Measurements from ENCODE around the gene CCDC40. TPM values are rescaled to one million over a fixed set of nuclear protein-coding genes. Genes with fewer than 3 reads are reported as not detected.

Gene CCDC40
- total and polyA plus RNA-seq, 11 donors, result 2.4 to 9.0 (median 5.9) TPM

DNA sequence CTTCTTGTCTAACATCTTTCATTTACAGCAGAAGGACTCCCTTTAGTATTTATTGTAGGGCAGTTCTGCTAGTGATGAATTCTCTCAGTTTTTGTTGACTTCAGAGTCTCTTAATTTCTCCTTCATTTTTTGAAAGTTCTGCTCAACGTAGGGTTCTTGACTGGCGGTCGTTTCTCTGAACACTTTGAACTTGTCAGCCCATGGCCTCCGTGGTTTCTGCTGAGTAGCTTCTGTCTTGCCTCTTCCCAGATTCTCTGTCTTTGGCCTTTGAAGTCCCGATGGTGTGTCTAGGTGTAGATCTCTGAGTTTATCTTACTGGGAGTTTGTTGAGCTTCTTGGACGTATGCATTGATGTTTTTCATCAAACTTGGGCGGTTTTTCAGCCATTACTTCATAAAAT lies 78.3 kb downstream of the CCDC40 start:
- ATAC-seq (no peak), DNase-seq (no peak)
- WGBS, 4 donors, result 78 to 96% (median 91%) methylated on average over 7 of the region's 7 CpGs
- Histone ChIP-seq H3K4me1 (no peaks in the 10 kb centered on the region), H3K4me3 (no peak overlapping the region), H3K27me3 (no peaks in the 10 kb centered on the region), H3K9me3 (peaks cover 0 to 10% (median 0%) of the 10 kb centered on the region in 12 donors), H3K36me3 (peaks cover 0 to 39% (median 2%) of the 10 kb centered on the region in 9 donors), H3K27ac (no peak overlapping the region)
- TF ChIP-seq, protein P1, sequence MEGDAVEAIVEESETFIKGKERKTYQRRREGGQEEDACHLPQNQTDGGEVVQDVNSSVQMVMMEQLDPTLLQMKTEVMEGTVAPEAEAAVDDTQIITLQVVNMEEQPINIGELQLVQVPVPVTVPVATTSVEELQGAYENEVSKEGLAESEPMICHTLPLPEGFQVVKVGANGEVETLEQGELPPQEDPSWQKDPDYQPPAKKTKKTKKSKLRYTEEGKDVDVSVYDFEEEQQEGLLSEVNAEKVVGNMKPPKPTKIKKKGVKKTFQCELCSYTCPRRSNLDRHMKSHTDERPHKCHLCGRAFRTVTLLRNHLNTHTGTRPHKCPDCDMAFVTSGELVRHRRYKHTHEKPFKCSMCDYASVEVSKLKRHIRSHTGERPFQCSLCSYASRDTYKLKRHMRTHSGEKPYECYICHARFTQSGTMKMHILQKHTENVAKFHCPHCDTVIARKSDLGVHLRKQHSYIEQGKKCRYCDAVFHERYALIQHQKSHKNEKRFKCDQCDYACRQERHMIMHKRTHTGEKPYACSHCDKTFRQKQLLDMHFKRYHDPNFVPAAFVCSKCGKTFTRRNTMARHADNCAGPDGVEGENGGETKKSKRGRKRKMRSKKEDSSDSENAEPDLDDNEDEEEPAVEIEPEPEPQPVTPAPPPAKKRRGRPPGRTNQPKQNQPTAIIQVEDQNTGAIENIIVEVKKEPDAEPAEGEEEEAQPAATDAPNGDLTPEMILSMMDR (IDR thresholded peaks at IDR 0.05), result no peak
- TF ChIP-seq POLR2A (IDR thresholded peaks at IDR 0.05), result no peak
- intact Hi-C loops (cut with DNase I), result no loop called here

- H3K36me3 ChIP-seq, result peaks cover 0 to 35% (median 0%) of the 10 kb centered on the region in 9 donors
- no peaks in the 10 kb centered on the region for H3K4me1 ChIP-seq
- H3K4me3 ChIP-seq, result no peak overlapping the region
- 93 to 95% (median 94%) methylated on average over 8 of the region's 8 CpGs for WGBS, 4 donors
- DNase-seq, result no peak
- H3K27me3 ChIP-seq, result no peaks in the 10 kb centered on the region
- TF ChIP-seq, protein P1 (IDR thresholded peaks at IDR 0.05), result no peak
- TF ChIP-seq POLR2A (IDR thresholded peaks at IDR 0.05), result no peak
- no peak for ATAC-seq
- H3K27ac ChIP-seq, result no peak overlapping the region
- peaks cover 0 to 10% (median 0%) of the 10 kb centered on the region in 12 donors for H3K9me3 ChIP-seq
- intact Hi-C loops (cut with DNase I), result no loop called here
These were observed 78.7 kb downstream of the CCDC40 start for GRCh38 chr17:80115159-80115558.

DNA sequence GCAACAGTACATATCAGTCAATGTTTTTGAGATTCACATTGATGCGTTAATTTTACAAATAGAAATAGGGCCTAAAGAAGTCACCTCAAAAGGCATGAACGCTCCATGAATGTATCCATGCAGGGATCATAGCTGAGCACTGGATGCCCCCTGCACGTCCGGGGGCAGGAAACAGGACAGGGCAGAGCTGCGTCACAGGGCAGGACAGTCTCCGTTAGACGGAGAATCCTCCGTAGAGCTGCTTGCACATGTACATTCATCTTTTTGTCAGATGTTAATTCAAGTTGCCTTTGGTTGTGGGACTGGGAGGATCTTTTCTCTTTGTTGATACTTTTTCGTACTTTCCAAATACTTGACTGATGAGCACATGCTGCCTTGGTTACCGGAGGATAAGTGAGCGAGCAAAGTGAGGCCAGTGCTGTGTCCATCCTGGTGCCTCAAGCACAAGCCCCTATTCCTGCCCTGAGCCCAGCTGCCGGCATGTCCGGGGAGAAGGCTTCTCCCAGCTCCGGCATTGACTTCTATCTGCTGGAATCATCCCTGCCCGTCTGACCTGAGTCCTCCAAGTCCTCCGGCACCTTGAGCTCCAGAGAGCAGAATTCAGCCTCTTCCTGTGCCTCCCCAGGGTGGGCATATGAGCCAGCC lies 80.0 kb downstream of the CCDC40 start:
- H3K36me3 ChIP-seq, result peaks cover 0 to 29% (median 0%) of the 10 kb centered on the region in 9 donors
- intact Hi-C loops (cut with DNase I), result no loop called here
- no peak overlapping the region for H3K4me3 ChIP-seq
- H3K27me3 ChIP-seq, result no peaks in the 10 kb centered on the region
- H3K27ac ChIP-seq, result no peak overlapping the region
- WGBS, 4 donors, result 78 to 88% (median 86%) methylated on average over 16 of the region's 16 CpGs
- ATAC-seq, result no peak
- no peak for TF ChIP-seq POLR2A (IDR thresholded peaks at IDR 0.05)
- TF ChIP-seq, protein P1 (IDR thresholded peaks at IDR 0.05), result no peak
- H3K9me3 ChIP-seq, result peaks cover 0 to 10% (median 0%) of the 10 kb centered on the region in 12 donors
- no peak for DNase-seq
- no peaks in the 10 kb centered on the region for H3K4me1 ChIP-seq

DNA sequence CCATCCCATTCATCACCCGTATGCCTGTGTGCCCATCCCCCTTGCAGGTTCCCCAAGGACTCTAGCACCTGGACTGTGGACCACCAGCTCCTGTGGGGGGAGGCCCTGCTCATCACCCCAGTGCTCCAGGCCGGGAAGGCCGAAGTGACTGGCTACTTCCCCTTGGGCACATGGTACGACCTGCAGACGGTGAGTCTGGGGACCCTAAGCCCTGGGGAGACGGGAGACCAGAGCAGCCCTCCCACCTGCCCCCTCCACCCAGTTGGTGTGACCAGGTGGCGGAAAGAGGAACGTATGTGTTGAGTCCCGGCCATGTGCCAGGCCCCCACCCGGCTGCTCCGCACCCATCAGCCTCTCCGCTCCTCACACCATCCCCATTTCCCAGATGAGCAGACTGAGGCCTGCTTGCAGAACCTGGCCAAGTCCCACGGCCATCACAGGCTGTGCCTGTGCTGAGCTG lies 80.5 kb downstream of the CCDC40 start:
- H3K36me3 ChIP-seq, result peaks cover 0 to 27% (median 0%) of the 10 kb centered on the region in 9 donors
- H3K4me3 ChIP-seq, result no peak overlapping the region
- H3K9me3 ChIP-seq, result peaks cover 0 to 10% (median 0%) of the 10 kb centered on the region in 12 donors
- 93 to 97% (median 95%) methylated on average over 12 to 13 of the region's 13 CpGs for WGBS, 4 donors
- intact Hi-C loops (cut with DNase I), result no loop called here
- H3K27me3 ChIP-seq, result no peaks in the 10 kb centered on the region
- ATAC-seq, result no peak
- TF ChIP-seq POLR2A (IDR thresholded peaks at IDR 0.05), result no peak
- TF ChIP-seq, protein P1 (IDR thresholded peaks at IDR 0.05), result no peak
- no peak overlapping the region for H3K27ac ChIP-seq
- DNase-seq, result no peak
- no peaks in the 10 kb centered on the region for H3K4me1 ChIP-seq

All from heart left ventricle (tissue), 16 donors.